Stimulated activated CD8-positive, alpha-beta memory T cell treated with anti-CD3 and anti-CD28 coated beads, Interleukin-15, amount 100 ng/mL, for 24 hours (primary cell): Measurements from ENCODE around the gene BNC2.

ENCODE experiments used
- DNase-seq: peaks from one replicate; pipeline ENCODE4 v3.0.0-alpha.2; 2020; ENCODE audit warnings: low read depth

The BNC2 gene

DNA sequence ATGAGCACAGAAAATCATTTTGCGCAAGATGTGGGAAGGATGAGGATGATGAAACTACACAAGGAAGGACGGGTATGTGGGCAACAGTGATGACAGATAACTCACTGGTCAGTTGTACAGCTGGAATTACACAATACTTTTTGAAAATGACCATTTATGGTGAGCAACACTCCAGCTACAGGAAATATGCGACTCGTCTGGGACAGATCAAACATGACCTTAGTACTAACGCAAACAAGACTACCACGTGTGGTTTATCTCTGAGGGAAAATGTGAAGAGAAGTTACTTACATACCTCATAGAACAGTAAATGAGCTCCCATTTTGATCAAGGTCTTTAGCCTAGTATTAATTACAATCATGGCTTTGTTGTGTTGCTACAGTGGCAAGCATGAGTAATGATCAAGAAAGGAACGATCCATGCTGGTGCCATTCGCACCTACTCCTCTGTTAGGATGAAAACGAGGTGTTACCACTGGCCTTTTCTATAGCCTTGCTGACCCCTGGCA, 456.9 kb downstream of the BNC2 start:
- DNase-seq = no peak

GRCh38 chr9:16412740-16413139, 457.7 kb downstream of the BNC2 start:
- DNase-seq = no peak

- no peak for DNase-seq
Measured at GRCh38 chr9:16411311-16411710, 459.2 kb downstream of the BNC2 start.

- DNase-seq = no peak
Measured at GRCh38 chr9:16410601-16411280, 459.7 kb downstream of the BNC2 start.

- DNase-seq = no peak
Measured at GRCh38 chr9:16407617-16408016, 462.9 kb downstream of the BNC2 start.

DNA sequence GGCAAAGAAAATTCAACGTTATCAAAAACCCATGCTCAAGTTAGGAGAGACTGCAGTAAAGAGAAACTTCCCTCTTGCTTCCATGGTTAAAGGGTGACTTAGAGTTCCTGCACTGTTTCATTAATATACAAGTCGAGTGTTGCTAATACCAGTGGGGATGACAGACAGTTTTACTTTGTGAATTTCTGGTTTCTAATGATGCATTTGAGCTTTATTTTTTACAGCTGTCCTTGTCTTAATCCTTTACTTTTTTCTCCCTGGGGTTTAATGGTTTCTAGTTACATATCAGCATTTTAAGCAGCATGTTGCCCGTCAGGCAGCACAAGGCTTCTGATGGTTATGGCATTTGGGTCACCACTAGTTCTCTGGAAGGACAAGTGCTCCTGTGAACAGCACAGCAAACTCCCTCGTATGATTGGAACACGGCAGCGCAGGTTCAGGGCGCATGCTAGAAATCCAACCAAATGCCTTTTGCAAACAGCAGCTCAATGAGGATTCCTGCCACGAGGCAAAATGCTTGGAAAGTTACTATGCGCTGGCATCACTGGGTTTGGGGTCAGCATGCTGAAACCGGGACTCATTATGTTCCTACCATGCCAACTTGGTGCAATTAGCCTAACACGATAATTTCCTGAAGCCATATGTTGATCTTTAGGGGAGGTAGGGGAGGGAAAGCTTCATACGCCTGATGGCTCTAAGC, 463.8 kb downstream of the BNC2 start:
- no peak for DNase-seq

DNA sequence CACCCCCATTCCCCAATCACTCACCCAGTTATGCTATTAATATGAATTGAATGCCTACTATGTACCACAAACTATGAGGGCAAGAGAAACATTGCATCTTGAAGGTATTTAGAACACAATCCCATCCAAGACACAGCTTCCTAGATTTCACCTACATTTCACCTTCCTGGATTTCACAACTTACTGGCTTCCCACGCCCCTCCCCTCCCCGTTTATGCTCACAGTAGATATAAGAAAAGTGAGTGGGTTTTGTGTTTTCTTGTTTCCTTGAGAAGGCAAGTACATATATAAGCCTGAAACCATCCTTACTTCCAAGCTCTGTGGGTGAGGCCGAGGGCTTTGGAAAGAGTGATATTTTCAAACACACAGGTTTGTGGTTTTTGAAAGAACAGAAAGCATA, 465.0 kb downstream of the BNC2 start:
- DNase-seq = no peak

- no peak for DNase-seq
Measured at GRCh38 chr9:16401701-16402100, 468.8 kb downstream of the BNC2 start.

GRCh38 chr9:16398691-16399090, 471.8 kb downstream of the BNC2 start:
- DNase-seq = no peak

- no peak for DNase-seq
Measured at GRCh38 chr9:16396389-16396788, 474.1 kb downstream of the BNC2 start.

DNA sequence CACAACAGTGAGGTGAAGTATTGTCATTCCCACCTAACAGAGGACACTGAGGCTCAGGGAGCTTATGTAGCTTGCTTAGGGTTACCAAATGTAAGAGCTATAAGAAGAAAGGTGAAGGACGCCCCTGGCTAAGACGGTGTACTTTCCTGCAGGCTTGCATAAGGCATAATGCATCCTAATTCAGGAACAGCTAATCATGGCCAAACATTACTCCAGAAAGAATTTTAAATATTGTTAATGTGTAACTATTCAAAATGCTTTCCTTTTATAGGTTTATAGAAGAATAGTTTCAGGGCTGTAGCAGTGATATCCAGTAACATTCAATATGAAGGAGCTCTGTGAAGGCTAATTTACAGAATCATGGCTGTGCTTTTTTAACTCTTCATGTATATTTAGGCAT, 479.1 kb downstream of the BNC2 start:
- no peak for DNase-seq

GRCh38 chr9:16387382-16387781, 483.1 kb downstream of the BNC2 start:
- no peak for DNase-seq

- DNase-seq = no peak
Measured at GRCh38 chr9:16386827-16387077, 483.7 kb downstream of the BNC2 start.

- no peak for DNase-seq
Measured at GRCh38 chr9:16386007-16386826, 484.3 kb downstream of the BNC2 start.

- DNase-seq = no peak
Measured at GRCh38 chr9:16385590-16385989, 484.9 kb downstream of the BNC2 start.

GRCh38 chr9:16384993-16385392, 485.5 kb downstream of the BNC2 start:
- DNase-seq = no peak

GRCh38 chr9:16377311-16377710, 493.2 kb downstream of the BNC2 start:
- no peak for DNase-seq

GRCh38 chr9:16371306-16371705, 499.2 kb downstream of the BNC2 start:
- DNase-seq = no peak

DNA sequence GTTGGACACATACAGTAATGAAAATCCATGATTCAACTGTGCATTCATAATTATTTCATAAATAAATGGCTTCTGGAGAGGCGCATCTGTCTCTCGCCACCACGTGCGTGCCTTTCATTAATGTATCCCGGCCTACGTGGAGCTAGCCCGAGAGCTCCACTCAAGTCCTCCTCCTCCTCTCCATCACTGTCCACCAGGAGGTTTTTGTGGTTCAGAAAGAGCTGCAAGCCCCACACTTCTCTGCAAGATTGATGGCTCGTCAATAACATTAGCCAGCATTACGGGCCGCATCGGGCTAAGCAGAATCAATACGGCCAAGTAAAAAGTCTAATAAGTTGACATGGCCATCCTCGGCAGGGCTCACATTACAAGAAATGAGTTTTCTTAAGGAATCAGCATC, 499.8 kb downstream of the BNC2 start:
- no peak for DNase-seq

DNA sequence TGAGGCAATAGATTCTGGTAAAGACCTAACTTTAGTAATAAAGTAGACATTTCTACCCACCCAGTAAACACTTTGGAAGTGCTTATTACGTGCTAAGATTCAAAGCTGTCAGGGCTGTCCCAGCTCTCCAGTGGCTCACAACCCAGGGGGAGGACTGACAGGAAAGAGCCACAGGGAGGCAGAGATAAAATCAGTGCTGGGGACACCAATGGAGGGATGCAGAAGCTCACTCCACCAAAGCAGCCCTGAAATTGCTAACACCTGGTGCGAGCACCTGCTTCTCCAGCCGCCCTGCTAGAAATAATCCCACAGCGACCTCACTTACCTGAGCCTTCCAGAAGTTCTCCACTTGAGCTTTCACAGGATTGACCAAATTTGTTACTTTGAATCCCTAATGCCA, 501.0 kb downstream of the BNC2 start:
- DNase-seq = no peak

GRCh38 chr9:16368237-16369087, 502.0 kb downstream of the BNC2 start:
- DNase-seq = no peak

DNA sequence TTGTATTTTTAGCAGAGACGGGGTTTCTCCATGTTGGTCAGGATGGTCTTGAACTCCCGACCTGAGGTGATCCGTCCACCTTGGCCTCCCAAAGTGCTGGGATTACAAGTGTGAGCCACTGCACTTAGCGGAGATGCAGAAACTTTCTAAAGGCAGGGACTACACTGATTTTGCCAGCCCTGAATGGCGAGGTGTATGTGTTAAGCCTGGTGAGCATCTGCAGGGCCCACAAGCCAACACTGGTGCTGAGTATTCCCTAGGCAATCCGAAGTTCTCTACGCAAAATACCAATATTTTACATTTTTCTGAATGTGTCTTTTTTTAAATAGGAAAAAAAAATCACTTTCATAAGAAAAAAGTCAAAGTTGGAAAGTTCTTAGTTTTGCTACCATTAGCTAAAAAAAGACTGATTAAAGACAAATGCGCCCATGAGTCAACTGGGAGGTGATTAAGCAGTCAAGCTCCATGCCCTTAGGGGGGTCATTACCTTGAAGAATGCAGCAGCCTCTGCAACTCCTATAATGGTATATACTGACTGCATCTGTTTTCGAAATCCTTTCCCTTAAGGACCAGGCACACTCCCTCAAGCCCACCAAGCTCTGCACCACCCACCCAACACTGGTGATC, 502.8 kb downstream of the BNC2 start:
- no peak for DNase-seq
